Progenitor cell of endocrine pancreas (in vitro differentiated cells): ENCODE data around the gene GADL1. TPM values are rescaled to one million over a fixed set of nuclear protein-coding genes. Genes with fewer than 3 reads are reported as not detected.
A peak's percentile ranks its signal among the peaks of the same experiment; 100 is the strongest.

Experiments
- DNase-seq: peaks from one replicate; pipeline ENCODE4 v3.0.0; 2021; ENCODE audit warnings: low spot score; ENCODE audit not compliant: unreplicated experiment
- H3K27ac Mint-ChIP-seq: 2 replicates; pipeline ENCODE4 v1.8.0; 2021; ENCODE audit warnings: mild to moderate bottlenecking, moderate library complexity, mixed read lengths
- H3K27me3 Mint-ChIP-seq: 2 replicates; pipeline ENCODE4 v1.8.0; 2021; ENCODE audit warnings: mixed read lengths
- H3K36me3 Mint-ChIP-seq: 2 replicates; pipeline ENCODE4 v1.8.0; 2022; ENCODE audit warnings: mixed read lengths; ENCODE audit not compliant: insufficient read depth
- H3K4me1 Mint-ChIP-seq: 2 replicates; pipeline ENCODE4 v1.8.0; 2021; ENCODE audit warnings: low read depth, mixed read lengths
- H3K4me3 Mint-ChIP-seq: 2 replicates; pipeline ENCODE4 v1.8.0; 2021; ENCODE audit warnings: low read depth, mild to moderate bottlenecking, moderate library complexity, mixed read lengths
- H3K9me3 Mint-ChIP-seq: 2 replicates; pipeline ENCODE4 v1.8.0; 2021; ENCODE audit warnings: low read depth, mixed read lengths
- CTCF ChIP-seq: fragments of 200-600 bp; sonication (generic); IDR thresholded peaks from one replicate; pipeline ENCODE4 v1.5.0; 2021; ENCODE audit warnings: antibody characterized with exemption, mild to moderate bottlenecking; ENCODE audit not compliant: unreplicated experiment
- total RNA-seq: library from RNA; stranded (reverse); gene quantifications from 2 replicates; pipeline ENCODE4 v1.2.1, GENCODE V29; 2021

The GADL1 gene
- total RNA-seq, 1 donor from 2014 or later = 1.9 TPM

GRCh38 chr3:30774062-30774461, 120.4 kb downstream of the GADL1 start:
- Mint-ChIP-seq H3K4me1 (peaks cover 32% of the 10 kb centered on the region), H3K36me3 (no peaks in the 10 kb centered on the region), H3K4me3 (no peak overlapping the region), H3K27me3 (peaks cover 6% of the 10 kb centered on the region), H3K27ac (no peak overlapping the region), H3K9me3 (no peaks in the 10 kb centered on the region)
- no peak for TF ChIP-seq CTCF
- DNase-seq = no peak

GRCh38 chr3:30770387-30770786, 124.1 kb downstream of the GADL1 start:
- H3K27me3 Mint-ChIP-seq = peaks cover 6% of the 10 kb centered on the region
- H3K36me3 Mint-ChIP-seq = no peaks in the 10 kb centered on the region
- H3K4me3 Mint-ChIP-seq = no peak overlapping the region
- H3K27ac Mint-ChIP-seq = peak overlapping the region; percentile 71
- H3K9me3 Mint-ChIP-seq = no peaks in the 10 kb centered on the region
- peaks cover 20% of the 10 kb centered on the region for H3K4me1 Mint-ChIP-seq
- TF ChIP-seq CTCF = no peak
- no peak for DNase-seq

GRCh38 chr3:30768703-30769550, 125.5 kb downstream of the GADL1 start:
- no peak overlapping the region for H3K27ac Mint-ChIP-seq
- H3K4me3 Mint-ChIP-seq = no peak overlapping the region
- peaks cover 15% of the 10 kb centered on the region for H3K4me1 Mint-ChIP-seq
- no peaks in the 10 kb centered on the region for H3K9me3 Mint-ChIP-seq
- H3K36me3 Mint-ChIP-seq = no peaks in the 10 kb centered on the region
- H3K27me3 Mint-ChIP-seq = no peaks in the 10 kb centered on the region
- peak; percentile 91 for TF ChIP-seq CTCF
- peak; percentile 61 for DNase-seq

- H3K9me3 Mint-ChIP-seq = no peaks in the 10 kb centered on the region
- no peaks in the 10 kb centered on the region for H3K36me3 Mint-ChIP-seq
- no peak for TF ChIP-seq CTCF
- H3K27ac Mint-ChIP-seq = no peak overlapping the region
- no peaks in the 10 kb centered on the region for H3K27me3 Mint-ChIP-seq
- no peak for DNase-seq
- peaks cover 15% of the 10 kb centered on the region for H3K4me1 Mint-ChIP-seq
- H3K4me3 Mint-ChIP-seq = no peak overlapping the region
Measured at GRCh38 chr3:30768046-30768445, 126.4 kb downstream of the GADL1 start.

- no peaks in the 10 kb centered on the region for H3K36me3 Mint-ChIP-seq
- DNase-seq = no peak
- H3K4me1 Mint-ChIP-seq = peaks cover 15% of the 10 kb centered on the region
- TF ChIP-seq CTCF = no peak
- no peaks in the 10 kb centered on the region for H3K27me3 Mint-ChIP-seq
- no peak overlapping the region for H3K4me3 Mint-ChIP-seq
- H3K9me3 Mint-ChIP-seq = no peaks in the 10 kb centered on the region
- no peak overlapping the region for H3K27ac Mint-ChIP-seq
Measured at GRCh38 chr3:30766522-30766921, 127.9 kb downstream of the GADL1 start.
